COLO668 (cell line): ENCODE results near the gene SYNPR.

Experiments
- DNase-seq: peaks from one replicate; lab custom pipeline; 2025; ENCODE audit not compliant: unreplicated experiment; lab: John Stamatoyannopoulos, UW

Gene SYNPR

DNA sequence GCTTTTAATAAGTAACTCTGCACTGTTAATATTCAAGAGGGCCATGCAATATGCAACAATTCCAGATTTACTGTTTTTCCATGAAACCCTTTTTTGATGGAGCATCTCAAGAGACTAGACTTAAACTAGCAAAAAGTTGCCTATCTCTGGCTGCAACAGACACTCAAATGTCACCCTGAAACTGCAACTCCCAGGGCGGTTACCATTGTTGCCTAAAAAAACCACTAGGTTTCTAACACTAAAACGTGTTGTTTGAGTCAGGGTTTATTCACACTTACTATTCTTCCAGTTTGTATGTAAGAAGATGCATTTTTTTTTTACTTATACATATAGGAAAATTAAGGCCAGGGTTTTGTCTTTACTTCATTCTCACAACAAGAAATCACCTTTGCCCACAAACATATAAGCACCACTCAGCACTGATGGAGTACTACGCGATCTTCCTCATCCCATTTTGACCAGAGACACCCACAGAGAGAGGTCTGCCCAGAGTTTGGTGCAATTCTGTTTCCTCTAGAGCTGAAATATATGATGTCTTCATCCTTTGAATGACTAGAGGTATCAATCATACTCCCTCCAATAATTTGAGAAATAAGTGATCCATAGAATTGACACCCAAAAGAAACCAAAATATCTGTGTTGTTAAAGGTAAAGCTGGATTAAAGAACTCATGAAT, 250.4 kb downstream of the SYNPR start:
- no peak for DNase-seq

GRCh38 chr3:63532521-63532920, 254.4 kb downstream of the SYNPR start:
- no peak for DNase-seq

DNA sequence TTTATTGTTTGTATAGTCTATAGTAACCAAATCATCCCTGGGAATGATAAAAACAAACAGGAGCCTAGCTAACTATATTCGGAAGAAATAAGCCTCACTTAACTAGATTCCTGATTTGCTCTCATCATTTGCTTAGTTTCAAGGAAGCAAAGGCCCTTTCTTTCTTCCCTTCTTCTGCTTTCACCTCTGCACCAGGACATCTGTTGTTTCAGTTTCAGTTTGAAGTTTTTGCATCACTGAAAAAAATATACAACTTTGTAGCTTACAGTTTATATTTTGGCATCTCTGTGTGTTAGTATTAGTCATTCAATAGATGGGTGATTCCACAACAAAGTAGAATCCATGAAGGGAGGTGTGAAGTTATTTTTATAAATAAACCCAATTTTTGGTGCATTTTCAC, 260.8 kb downstream of the SYNPR start:
- no peak for DNase-seq

GRCh38 chr3:63555767-63556166, 277.7 kb downstream of the SYNPR start:
- no peak for DNase-seq

- DNase-seq = no peak
These were observed 278.3 kb downstream of the SYNPR start for GRCh38 chr3:63556401-63556800.

DNA sequence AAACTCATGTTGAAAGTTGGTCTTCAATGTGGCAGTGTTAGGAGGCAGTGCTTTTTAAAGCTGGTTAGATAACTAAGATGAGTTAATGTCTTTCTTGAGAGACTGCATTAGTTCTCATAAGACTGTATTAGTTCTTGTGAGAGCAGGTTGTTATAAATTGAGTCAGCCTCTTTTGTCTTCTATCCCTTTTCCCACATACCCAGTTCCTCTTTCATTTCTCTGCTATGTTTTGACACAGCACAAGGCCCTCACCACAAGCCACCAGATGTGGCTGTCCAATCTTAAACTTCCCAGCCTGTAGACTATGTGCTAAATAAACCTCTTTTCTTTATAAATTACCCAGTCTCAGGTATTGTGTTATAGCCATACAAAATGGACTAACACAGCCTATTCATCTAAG, 279.8 kb downstream of the SYNPR start:
- no peak for DNase-seq

GRCh38 chr3:63559884-63560283, 281.8 kb downstream of the SYNPR start:
- no peak for DNase-seq

DNA sequence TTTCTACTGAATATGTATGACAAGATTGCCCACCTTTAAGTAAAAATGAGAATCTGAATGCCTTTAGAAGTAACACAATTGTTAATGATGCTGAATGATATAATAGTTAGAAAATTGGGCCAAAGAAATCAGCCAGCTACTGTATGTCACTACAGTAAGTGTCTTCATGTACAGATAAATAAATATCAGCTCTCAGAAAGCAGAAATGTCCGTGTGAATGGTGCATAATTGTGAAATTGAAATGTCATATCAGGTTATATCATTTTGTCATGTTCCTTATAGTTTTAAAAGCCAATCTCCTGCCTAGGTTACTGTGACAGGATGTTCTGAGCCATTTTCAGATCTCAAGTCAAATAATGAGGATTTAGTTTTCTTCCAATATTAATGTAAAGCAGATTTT, 283.8 kb downstream of the SYNPR start:
- no peak for DNase-seq

DNA sequence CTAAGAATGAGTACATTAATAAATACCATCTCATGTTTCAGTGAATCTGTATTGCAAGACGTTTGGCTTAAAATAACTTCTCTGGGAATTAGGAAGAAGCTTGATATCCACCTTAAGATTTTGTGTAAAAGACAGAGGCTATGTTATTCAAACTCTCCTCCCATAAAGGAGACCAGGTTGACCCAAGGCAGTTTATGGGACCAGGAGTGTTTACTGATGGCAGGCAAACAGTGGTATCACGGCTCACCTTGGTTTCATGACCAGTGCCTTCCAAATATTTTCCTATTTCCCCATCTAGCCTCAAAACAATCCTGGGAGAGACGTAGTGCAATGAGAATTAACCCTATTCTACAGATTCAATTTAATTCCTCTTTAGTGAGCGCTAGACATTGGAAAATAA, 284.2 kb downstream of the SYNPR start:
- no peak for DNase-seq

GRCh38 chr3:63563572-63563971, 285.5 kb downstream of the SYNPR start:
- no peak for DNase-seq

- no peak for DNase-seq
These were observed 287.1 kb downstream of the SYNPR start for GRCh38 chr3:63565220-63565619.

- no peak for DNase-seq
These were observed 293.6 kb downstream of the SYNPR start for GRCh38 chr3:63571682-63572081.

GRCh38 chr3:63576846-63577245, 298.7 kb downstream of the SYNPR start:
- peak; percentile 36 for DNase-seq

DNA sequence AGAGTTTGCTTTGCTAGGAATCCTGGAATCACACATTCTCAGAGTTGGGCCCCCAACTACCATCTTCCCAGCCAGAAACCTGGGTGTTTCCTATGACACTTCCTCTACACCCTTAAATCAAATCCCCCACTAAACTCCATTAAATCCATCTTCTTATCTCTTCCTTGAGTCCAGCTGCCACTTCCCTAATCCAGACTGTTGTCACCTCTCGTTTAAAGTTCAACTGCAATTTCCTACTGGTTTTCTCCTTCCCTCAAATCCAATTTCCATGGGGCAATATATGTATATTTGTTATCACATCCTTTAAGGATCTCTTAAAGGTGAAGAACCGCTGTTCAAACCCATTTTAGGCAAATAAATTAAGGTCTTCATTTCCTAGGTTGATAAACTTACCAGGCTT, 300.8 kb downstream of the SYNPR start:
- DNase-seq = no peak

GRCh38 chr3:63580151-63580550, 302.0 kb downstream of the SYNPR start:
- no peak for DNase-seq

DNA sequence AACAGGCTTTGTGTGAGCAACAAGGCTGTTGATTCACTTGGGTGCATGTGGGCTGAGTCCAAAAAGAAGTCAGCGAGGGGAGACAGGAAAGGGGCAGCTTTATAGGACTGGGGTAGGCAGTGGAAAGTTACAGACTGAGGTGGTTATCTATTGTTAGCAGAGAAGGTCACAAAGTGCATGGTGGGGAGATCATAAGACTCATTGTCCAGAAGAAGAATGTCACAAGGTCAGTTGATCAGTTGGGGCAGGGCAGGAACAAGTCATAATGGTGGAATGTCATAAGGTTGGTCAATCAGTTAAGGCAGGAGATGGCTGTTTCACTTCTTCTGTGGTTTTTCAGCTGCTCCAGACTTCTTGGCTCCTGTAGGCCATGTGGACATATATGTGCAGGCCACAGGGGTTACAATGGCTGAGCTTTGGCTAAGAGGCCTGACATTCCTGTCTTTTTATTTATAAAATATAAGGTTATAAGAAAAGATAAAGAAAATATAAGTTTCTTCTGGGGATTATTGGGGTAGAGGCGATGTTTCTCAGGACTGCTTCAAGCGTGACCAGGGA, 304.9 kb downstream of the SYNPR start:
- no peak for DNase-seq

DNA sequence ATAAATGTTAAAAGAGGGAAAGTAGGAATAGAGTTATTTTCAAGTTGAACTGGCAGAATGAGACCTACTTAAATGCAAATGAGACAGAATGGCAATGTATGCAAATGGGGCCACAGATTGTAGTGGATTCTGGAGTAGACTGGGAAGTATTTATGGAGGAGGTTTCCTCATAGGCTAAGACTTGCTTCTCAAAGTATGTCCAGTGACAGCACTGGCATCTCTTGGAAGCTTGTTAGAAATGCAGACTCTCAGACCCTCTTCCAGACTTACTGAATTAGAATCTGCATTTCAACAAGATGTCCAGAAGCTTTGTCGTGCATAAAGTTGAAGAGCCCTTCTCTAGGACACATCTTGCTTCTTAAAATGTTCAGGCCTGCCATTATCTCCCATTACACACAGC, 306.6 kb downstream of the SYNPR start:
- DNase-seq = no peak

- no peak for DNase-seq
These were observed 307.8 kb downstream of the SYNPR start for GRCh38 chr3:63585927-63586326.

DNA sequence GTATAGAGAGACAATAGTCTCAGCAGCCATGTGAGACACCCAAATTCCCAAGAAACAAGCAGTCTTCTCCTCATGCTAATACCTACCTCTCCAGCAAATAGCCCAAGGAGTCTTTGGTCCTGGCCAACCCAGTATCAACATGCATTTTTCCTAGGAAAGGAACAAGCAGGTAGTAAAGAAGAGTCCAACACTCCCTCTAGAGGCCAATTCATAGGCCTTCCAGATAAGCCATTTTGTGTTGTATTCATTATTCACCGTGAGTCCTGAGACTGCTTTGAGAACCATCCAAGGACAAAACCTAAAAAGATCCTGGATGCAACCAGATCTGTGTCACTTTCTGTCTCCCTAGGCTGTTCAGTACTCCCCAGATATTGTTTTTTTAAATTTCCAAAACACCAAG, 310.8 kb downstream of the SYNPR start:
- no peak for DNase-seq

- DNase-seq = no peak
These were observed 315.7 kb downstream of the SYNPR start for GRCh38 chr3:63593779-63594178.

DNA sequence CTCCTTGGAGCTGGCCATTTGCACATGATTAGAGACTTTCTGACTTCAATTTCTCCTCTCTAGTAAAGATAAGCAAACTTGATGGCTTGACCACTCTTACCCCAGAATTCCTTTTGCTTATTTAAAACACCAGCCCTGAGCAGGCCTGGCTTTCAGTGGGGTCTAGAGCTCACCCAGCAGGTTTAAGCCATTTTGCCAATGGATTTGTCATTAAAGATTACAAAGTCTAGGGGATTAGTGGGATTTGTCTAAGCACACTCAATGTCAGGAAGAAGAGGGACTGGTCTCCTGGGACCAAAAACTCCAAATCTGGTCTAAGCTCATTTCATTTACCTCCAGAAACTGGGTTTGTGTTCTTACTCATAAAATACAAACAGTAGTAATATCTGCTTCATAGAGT, 317.1 kb downstream of the SYNPR start:
- no peak for DNase-seq

GRCh38 chr3:63597019-63597418, 318.9 kb downstream of the SYNPR start:
- DNase-seq = no peak

GRCh38 chr3:63607716-63608115, 329.6 kb downstream of the SYNPR start:
- DNase-seq = no peak
